Activated CD4-positive, alpha-beta T cell treated with anti-CD3 and anti-CD28 coated beads, Interleukin-2, amount 50 U/mL, for 48 hours (primary cell): ENCODE measurements around the gene PRAMEF12.
"Not testable (repeated sequence)": the region's sequence is repeated elsewhere in the genome, so short reads cannot be mapped to it uniquely, and the experiment has no call there.

ENCODE experiments used
- DNase-seq, 2 experiments: peaks; one replicate each; pipeline ENCODE4 v3.0.0-alpha.2; 2020

The PRAMEF12 gene

DNA sequence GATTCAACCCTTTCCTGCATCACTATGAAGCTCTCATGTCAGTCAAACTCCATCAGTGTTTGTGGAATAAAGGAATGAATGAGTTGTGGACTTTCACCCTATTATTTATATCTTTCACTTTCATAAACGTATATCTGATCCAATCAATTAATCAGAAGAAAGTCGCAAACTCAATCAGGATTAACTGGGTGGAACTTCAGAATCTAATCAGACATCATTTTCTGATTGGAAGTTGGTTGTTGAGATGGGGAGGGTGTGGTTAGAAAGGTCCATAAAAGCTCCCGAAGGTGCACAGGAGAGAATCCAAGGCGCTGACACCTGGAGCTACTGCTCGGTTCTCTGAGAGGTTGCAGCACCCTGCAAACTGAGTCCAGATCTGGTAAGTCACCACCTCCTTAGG is at the start of gene PRAMEF12:
Gene PRAMEF12, plus strand, starts transcription at position 301 of the 400 bp plus-strand sequence. CDS start 1,130 bp downstream, outside the sequence.
- no peak for DNase-seq

GRCh38 chr1:12728391-12728790 is 45.1 kb upstream of the PRAMEF12 start:
- DNase-seq: no peak

GRCh38 chr1:12730156-12730555 is 43.4 kb upstream of the PRAMEF12 start:
- no peak for DNase-seq

GRCh38 chr1:12731084-12731483 is 42.5 kb upstream of the PRAMEF12 start:
- DNase-seq: not testable (repeated sequence)

GRCh38 chr1:12734651-12735050 is 38.9 kb upstream of the PRAMEF12 start:
- DNase-seq: no peak

DNA sequence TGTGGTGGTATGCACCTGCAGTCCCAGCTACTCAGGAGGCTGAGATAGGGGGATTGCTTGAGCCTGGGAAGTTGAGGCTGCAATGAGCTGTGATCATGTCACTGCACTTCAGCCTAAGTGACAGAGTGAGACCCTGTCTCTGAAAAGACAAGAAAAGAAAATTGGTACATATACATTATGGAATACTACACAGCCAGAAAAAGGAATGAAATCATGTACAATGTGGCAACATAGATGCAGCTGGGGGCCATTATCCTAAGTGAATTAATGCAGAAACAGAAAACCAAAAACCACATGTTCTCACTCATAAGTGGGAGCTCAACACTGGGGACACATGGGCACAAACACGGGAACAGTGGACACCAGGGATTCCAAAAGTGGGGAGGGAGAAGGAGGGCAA is 34.6 kb upstream of the PRAMEF12 start:
- no peak for DNase-seq

GRCh38 chr1:12739613-12740012 is 33.9 kb upstream of the PRAMEF12 start:
- no peak for DNase-seq

DNA sequence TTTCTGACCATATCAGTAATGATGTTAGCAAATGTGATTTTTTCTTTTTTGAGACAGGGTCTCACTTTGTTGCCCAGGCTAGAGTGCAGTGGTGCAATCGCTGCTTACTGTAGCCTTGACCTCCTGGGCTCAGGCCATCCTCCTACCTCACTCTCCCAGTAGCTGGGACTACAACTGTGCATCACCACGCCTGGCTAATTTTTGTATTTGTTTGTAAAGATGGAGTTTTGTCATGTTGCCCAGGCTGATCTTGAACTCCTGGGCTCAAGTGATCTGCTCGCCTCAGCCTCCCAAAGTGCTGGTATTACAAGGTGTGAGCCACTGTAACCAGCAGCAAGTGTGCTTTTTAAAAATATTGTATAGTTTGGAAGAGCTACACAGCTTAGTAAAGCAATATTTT is 31.6 kb upstream of the PRAMEF12 start:
- DNase-seq: no peak

DNA sequence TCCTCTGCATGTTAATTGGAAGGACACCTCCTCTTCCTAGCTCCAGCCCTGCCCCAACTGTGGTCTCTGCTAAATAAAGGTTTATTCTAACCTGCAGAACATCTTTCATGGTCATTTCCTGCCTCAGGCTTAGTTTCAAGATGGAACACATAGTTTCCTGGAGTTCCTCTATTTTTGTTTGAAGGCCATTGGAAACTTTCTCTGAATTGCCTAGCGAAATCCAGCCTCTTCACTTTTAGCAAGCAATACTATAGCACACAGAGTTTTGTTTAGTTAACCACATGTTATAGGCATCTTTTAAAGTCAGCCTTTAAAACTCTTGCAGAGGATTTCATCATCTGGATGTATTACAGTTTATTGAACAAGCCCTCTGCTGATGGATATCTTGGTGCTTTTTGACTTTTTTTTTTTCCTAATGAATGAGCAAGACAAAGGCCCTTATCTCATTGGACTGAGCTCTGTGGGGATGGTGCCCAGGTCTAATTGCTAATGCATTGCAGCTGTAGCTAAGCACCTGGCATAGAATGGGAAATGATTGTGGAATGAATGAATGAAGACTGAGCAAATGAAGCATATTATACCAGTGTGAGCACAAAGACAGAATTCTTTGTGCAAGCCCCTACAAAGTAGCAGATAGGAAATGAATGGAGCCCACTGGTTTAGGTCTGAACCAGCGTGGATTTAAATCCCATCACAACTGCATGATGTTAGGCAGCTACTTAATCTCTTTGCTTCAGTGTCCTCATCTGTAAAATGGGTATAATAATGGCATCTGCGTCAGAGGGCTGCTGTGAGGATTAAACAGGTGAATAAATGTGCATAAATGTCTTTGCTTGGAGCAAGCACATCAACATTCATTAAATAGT is 28.2 kb upstream of the PRAMEF12 start:
- no peak for DNase-seq

DNA sequence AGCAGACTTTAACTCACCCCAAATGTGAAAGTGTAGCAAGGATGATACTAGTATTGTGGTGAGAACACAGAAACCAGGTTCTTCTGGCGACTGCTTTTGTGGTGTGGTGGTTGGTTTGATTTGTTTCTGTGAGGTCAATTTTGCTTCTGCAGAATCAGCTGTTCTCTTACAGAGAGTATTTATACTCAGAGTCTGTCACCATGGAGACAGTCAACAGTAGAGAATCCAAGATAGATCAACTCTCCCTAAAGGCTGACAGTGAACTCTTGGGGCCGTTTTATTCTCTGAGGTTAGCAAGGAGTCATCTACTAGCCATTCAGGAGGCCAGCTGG is 27.6 kb upstream of the PRAMEF12 start, which contains the start of gene CFAP107:
Gene CFAP107, plus strand, starts transcription at position 209 of the 332 bp plus-strand sequence. CDS start 231 bp downstream, outside the sequence.
- no peak for DNase-seq

GRCh38 chr1:12748778-12749355 is 24.7 kb upstream of the PRAMEF12 start:
- no peak for DNase-seq

GRCh38 chr1:12754738-12755137 is 18.8 kb upstream of the PRAMEF12 start:
- no peak for DNase-seq

DNA sequence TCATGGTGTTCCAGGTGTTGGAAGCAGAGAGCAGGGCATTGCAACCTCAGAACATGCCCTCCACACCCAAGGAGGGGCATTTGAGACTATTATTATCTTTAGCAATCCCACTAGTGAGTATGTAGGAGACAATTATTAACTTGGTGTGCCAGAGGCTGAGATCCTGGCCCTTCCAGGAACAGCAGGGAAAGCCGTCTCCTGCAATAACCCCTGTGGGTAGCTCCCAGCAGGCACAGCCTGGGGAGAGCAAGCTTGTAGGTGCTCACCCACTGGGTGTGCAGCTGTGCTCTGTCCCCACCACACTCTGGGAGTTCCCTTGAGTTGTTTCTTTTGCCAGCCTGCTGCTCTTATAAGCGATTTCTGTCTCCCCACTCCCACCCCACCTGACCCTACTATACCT is 17.3 kb upstream of the PRAMEF12 start:
- DNase-seq: no peak

DNA sequence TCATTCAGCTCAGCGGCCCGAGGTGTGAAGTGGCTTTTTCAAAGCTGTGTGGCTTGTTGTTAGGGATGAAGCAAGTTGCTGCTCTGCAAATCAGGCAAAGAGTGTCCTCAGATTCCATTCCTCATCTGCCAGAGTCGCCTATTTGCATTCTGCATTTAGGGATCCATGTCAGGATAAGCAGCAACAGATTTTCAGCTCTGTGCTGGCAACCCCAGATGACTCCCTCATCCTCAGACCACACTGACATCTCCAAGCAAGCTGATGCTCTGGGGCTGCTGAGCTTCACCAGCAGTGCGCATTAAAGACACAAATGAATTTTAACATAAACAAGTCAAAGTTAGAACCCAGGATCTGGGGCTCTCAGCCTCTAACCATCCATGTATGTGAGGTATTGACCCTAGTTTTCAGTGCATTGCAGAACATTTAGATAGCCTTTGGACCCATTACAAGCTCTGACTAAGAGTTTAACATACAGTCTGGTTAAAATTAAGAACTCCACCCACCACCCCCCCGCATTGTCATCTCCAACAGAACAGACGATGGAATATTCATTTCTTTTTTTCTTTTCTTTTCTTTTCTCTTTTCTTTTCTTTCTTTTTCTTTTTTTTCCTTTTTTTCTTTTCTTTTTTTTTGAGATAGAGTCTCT is 16.6 kb upstream of the PRAMEF12 start:
- DNase-seq: no peak

DNA sequence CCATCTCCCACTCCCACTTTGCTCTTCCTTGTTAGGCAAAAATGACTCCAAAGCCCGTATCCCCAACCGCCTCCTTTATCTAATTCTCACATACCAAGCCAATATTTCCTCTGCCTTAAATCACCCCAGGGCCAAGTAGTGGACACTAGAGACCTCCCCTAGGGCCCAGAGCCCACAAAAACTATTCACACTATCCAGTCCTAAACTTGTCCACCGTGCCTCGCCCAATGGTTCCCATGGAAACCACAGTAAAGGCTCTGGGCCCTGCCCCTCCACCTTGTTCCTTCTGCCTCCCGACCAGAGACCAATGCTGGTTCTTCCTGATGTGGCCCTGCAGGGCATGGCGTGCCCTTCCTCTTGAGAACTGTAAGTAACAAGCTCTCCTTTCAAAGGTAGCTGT is 15.7 kb upstream of the PRAMEF12 start:
- DNase-seq: no peak

DNA sequence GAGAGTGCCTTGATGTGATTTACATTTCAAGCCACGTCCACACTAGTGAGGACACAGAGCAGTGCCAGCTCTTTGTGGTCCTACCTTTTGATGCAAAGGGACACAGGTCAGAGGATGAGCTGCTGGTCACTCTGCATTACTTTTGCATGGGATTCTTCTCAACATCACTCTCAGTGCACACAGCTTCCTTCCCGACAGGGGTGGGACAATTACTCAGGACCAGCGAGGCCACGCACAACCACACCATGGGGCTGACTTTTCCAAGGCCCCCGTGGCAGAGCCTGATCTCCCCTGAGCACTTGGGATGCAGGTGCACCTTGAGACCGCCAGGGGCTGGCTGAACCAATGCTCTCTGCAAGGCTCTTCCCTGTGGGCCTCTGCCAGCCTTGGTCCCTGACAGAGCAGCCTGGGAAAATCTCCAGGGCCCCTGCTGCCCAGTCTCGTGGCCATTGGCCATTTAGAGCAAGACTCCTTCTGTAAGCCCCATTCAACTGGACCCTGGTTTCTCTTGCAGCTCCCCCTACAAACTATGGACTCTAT is 13.2 kb upstream of the PRAMEF12 start:
- no peak for DNase-seq

- DNase-seq: no peak
Observed at GRCh38 chr1:12761781-12762180, 11.8 kb upstream of the PRAMEF12 start.

GRCh38 chr1:12762766-12763165 is 10.8 kb upstream of the PRAMEF12 start:
- DNase-seq: no peak

DNA sequence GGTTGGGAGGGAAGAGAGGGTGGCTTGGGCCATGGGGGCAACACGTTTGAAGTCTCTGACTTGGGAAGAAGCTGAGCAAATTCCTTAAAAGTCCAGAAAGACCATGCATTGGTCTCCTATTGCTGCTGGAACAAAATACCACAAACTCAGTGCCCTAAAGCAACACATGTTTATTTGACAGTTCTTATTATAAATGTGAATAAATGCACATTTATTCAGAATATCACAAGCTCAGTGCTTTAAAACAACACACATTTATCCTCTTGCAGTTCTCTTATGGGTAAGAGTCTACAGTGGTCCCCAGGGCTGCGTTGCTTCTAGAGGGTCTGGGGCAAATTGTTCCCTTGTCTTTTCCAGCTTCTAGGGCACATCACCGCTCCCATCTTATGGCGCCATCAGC is 10.1 kb upstream of the PRAMEF12 start:
- DNase-seq: no peak

DNA sequence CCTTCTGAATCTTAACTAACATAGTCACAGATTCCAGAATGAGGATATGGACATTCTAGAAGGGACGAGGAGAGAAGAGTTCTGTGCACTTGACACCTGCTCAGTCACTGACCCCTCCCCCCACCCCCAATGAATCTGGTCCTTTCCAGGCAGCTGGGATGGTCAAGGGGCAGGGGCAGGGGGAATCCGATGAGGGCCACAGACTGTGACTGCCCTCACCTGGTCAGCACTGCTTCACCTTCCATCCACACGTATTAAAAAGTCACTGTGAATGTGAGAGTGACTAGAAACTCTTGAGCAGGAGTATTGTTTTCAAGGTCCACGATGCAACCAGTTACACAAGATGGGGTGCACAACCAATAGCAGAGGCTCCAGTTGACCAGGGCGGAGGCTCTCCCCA is 9.5 kb upstream of the PRAMEF12 start:
- no peak for DNase-seq

DNA sequence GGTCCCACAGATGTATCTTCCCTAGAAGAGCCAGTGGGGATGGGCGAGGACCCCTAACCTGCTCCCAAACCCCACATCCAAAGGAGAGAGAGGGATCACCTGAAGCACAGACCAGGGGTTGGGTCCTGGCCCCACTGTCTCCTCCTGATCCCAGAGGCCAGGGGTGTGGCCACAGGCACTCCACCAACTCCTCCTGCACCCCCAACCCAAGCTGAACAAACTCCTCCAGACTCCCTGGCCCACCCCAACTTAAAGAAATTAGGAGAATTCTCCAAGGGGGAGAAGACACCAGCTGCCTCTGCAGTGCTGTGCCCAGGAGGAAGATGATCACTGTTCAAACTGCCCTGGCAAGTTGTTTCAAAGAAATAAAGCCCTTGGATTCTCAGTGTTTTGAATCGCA is 4.5 kb upstream of the PRAMEF12 start:
- no peak for DNase-seq

- no peak for DNase-seq
Observed at GRCh38 chr1:12769976-12770505, 3.5 kb upstream of the PRAMEF12 start.

DNA sequence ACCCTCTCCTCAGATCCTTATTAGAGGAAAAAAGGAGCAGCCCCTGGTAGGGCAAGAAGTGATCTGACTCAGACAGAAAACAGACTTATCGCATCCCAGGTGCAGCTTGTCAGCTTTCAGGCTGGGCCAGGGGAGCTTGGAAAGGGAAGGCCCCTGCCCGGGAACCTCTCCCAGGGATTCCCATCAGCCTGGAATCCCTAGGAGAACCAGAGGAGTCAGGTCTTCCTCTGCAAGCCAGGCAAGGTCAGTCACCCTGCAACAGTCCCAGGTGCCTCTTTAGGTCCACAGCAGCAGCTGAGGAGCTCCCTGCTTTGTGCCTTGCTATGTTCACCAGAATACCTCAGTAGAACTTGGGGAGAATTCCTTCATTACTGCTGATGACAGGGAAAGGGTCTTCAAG is 2.9 kb upstream of the PRAMEF12 start:
- no peak for DNase-seq

- DNase-seq: no peak
Observed at GRCh38 chr1:12771186-12771585, 2.4 kb upstream of the PRAMEF12 start.
